Embryonic facial prominence (tissue), 1 donor: ENCODE data around the gene PAFAH1B2.

Experiments used
- DNase-seq: peaks from one replicate; pipeline ENCODE4 v3.0.0-alpha.2; 2016; ENCODE audit errors: extremely low spot score

PAFAH1B2 gene

DNA sequence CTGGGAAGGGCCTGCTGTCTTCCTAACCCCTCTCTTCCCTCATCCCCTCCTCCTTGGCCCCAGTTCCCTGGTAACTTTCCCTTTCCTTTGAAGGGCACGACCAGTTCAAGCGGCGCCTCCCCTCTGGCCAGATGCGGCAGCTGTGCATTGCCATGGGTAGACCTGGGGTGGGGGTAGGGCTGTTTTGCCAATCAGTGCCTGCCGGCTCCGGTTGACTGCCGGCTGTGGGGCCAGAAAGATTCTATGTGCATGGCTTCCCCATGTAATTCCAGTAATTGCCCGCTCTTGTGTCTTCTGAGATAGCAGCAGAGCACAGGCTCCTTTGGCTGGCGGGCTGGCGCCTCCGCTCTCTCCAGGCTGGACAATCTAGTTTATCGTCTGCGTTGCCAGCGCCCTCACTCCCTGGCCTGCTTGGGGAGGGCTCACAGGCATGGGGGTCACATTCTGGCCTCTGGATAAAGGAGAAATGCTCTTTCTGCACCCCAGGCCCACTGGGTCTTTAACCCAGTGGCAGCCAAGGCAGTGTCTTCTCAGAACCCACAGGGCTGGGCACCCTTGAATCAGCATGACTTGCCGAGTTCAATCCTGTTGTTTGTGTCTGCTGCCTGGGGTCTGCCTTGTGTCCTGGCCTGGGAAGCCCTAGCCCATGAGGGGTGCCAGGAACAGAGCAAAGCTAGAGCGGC, 43.9 kb downstream of the PAFAH1B2 start:
- DNase-seq = no peak

DNA sequence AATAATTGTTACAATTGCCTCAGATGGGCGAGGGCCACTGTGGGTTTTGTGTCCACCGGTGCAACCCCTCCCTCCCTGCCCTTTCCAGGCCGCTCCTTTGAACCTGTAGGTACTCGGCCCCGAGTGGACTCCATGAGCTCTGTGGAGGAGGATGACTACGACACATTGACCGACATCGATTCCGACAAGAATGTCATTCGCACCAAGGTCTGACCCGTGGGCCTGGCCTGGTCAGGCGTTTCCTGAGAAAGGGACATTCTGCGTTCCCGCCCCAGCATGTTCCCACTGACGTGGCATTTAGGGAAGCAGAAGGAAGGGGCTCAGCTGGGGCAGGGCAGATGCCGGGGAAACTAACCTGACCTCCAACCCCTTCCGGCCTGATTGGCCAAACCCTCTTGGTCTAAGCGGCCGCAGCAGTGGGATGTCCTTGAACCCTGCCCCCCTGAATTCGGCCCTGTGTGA, 44.6 kb downstream of the PAFAH1B2 start:
- no peak for DNase-seq

DNA sequence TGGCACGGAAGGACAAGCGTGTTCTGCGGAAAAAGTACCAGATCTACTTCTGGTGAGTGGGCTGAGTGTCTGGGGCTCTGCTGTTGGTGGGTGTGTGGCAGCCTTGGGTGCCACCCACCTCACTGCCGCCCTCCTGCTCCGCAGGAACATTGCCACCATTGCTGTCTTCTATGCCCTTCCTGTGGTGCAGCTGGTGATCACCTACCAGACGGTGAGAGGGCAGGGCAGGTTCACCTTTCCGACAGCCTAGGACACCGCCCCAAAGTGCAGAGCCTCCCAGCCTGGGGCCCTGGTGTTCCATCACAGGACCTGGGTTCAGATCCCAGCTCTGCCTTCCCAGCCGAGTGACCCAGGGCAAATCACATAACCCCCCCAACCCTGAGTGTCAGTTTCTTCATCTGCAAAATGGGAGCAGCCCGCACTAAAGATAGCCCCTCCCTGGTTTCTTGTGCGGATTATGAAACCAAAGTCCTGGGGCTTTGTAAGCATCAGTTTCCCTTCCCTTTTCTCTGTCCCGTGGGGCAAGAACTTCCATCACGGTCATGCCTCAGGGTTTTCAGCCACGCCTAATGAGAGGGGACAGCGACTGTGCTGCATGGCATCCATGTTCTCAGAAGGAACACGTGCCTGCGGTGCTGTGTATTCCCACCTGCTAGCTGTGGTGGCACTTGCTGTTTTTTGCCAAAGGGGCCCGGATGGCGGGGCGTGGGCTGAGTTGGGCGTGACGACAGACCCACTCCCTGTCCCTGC, 45.3 kb downstream of the PAFAH1B2 start:
- DNase-seq = no peak

DNA sequence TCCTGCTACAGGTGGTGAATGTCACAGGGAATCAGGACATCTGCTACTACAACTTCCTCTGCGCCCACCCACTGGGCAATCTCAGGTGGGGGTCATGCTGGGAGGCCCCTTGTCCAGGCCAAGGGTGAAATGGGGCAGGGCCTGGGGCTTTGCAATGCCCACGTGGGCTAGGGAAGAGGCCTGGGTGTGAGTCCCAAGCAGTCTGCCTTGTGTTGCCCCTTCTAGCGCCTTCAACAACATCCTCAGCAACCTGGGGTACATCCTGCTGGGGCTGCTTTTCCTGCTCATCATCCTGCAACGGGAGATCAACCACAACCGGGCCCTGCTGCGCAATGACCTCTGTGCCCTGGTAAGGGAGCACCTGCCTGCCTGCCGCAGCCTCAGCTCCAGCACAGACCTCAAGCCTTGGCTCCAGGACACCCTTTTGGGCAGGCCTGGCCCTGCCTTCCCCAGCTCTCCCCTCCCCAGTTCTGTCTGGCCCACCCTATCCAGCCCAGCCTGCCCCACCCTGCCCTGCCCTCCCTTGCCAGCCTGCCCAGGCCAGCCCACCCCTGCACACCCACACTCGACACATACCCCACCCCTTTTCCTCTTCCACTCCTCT, 46.0 kb downstream of the PAFAH1B2 start:
- DNase-seq = no peak

DNA sequence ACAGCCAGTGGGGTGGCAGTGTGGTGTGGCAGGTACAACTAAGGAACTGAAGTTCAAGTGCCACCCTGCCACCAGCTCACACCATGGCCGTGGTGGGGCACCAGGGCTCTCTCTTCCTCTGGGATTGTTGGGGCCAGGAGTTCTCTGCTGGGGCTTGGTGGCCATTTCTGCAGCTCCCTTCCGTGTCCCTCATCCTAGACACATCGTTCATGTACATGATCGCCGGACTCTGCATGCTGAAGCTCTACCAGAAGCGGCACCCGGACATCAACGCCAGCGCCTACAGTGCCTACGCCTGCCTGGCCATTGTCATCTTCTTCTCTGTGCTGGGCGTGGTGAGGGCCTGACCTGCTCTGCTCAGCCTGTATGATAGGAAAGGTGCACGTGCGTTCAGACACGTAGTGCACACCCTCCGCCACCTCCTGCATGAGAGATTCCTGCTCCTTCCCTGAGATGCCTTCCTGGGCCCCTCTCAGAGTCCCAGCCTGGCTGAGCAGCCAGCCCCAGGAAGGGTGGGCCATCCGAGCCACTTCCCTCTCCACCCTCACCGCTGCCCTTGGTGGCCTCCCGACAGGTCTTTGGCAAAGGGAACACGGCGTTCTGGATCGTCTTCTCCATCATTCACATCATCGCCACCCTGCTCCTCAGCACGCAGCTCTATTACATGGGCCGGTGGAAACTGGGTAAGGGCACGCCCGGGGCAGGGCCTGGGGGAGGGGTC, 47.8 kb downstream of the PAFAH1B2 start:
- no peak for DNase-seq

DNA sequence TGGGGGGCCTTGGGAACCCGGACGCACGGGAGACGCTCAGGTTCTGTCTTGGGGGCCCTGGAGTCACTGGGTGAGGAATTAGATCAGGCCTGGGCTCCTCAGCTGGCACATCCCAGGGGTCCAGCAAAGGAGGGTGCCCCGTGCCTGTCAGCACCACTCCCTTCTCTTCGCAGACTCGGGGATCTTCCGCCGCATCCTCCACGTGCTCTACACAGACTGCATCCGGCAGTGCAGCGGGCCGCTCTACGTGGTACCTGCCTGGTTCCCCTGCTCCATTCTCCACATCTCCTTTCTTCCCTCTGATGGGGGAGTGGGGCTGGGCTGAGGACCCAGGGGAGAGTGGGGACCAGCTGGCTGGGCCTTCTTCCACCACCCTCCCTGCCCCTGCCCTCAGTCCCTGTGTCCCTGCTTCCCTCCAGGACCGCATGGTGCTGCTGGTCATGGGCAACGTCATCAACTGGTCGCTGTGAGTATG, 48.4 kb downstream of the PAFAH1B2 start:
- no peak for DNase-seq

DNA sequence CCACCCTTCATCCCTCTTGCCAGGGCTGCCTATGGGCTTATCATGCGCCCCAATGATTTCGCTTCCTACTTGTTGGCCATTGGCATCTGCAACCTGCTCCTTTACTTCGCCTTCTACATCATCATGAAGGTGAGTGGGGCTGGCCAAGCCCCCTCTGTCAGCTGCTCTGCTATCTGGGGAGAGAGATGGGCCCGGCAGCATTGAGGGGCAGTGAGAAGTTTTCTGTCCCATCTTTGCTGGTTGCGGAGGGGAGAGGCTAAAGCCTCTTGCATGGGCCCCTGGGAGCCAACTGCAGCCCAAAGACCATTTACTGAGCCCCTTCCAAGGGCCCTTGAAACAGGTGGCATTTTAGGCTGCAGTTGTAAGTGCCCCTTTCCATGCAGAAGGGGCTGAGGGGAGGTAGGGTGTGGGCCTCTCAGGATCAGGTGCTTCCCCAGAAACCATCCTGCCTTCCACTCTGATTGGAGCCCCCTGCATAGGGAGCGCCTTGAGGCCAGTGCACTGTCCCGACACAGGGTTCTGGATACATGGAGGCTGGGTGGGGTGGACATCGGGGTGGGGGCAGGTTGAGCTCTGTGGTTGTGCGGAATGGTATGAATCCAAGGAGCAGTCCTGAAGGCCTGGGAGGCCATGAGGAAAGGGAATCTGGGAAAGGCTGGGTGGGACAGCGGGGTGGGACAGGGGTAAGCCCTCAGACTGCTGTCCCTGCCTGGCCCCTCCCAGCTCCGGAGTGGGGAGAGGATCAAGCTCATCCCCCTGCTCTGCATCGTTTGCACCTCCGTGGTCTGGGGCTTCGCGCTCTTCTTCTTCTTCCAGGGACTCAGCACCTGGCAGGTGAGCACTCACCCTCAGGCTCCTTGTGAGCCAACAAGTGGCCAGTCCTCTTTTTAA, 49.3 kb downstream of the PAFAH1B2 start:
- DNase-seq = no peak

DNA sequence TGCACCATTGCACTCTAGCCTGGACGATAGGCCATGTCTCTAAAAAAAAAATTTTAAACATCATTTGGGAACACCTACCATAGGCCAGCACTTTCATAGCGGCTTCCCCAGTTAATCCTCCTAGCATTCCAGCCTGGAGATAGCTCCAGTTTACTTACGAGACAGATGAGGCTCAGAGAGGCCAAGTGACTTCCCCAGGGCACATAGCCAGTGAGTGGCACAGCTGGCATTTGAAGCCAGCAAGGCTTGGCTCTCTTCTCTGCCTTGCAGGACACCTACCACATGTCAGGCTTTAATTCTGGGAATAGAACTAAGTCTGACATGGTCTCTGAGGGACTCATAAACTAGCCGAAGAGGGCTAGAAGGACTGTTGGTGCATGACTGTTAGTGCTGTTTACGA, 50.2 kb downstream of the PAFAH1B2 start:
- DNase-seq = no peak

DNA sequence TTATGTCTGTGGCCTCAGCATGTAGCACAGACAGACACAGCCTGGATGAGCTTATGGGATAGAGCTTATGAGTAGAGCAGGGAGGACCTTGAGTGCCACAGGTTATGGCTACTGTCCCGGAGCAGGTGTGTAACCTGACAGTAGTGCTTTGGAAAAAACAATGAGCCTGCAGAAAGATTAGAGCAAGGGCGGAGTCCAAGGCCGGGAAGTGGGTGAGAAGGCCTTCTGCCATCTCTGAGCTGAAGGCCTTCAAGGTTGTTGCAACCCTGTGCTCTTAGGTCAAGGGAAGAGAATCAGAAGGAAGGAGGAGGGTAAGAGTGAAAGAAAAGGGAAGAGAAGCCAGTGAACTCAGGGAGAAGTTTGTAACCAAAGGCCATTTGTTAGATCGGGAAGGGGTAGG, 51.2 kb downstream of the PAFAH1B2 start:
- DNase-seq = no peak

DNA sequence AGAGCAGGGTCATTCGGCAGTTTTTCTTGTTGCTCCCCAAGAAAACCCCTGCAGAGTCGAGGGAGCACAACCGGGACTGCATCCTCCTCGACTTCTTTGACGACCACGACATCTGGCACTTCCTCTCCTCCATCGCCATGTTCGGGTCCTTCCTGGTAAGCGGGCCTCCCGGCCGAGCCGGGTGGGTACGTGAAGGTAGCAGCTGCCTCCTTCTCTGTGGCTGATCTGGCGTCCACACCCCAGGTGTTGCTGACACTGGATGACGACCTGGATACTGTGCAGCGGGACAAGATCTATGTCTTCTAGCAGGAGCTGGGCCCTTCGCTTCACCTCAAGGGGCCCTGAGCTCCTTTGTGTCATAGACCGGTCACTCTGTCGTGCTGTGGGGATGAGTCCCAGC, 51.7 kb downstream of the PAFAH1B2 start:
- DNase-seq = no peak

DNA sequence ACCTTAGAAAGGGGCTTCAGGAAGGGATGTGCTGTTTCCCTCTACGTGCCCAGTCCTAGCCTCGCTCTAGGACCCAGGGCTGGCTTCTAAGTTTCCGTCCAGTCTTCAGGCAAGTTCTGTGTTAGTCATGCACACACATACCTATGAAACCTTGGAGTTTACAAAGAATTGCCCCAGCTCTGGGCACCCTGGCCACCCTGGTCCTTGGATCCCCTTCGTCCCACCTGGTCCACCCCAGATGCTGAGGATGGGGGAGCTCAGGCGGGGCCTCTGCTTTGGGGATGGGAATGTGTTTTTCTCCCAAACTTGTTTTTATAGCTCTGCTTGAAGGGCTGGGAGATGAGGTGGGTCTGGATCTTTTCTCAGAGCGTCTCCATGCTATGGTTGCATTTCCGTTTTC, 52.9 kb downstream of the PAFAH1B2 start:
- DNase-seq = no peak

DNA sequence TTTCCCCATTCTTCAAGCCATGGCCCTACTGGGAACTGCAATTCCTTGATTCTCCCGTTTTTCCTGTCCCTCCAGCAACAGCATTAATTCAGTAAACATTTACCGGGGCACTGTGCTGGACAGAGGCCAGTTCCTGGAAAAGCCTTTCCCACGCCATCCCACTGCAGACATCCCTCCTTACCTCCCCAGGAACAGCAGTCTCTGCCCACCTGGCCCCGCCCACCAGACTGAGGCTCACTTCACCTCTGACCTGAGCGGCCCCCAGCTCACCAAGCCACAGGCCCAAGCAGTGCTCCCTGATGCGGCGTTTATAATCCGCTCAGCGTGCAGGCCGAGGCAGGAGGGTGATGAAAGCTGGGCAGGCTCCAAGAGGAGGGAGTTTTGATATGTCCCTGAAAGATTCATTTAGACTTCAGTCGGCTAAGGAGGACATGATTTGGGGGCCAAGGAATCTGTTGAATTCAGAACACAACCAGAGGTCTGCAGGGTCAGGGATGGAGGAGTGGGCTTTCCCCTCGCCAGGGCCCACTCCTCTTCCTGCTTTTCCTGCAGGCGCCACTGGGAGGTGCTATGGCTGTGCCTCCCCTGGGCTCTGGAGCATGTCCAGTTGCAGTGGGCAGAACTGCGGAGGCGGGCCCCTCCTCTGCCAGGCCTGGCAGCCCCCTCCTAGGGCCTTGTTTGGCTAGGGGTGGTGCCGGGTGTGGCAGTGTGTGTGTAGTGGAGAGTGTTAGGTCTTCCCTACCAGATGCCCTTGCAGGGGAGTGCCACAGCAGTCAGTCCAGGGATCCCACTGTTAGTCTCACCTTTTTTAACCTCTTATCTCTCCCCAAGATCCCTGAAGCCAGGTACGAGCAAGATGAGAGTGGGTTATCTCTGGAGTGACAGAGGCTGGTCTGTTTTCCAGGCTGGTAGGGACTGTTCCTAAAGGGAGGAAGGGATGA, 53.7 kb downstream of the PAFAH1B2 start:
- no peak for DNase-seq

DNA sequence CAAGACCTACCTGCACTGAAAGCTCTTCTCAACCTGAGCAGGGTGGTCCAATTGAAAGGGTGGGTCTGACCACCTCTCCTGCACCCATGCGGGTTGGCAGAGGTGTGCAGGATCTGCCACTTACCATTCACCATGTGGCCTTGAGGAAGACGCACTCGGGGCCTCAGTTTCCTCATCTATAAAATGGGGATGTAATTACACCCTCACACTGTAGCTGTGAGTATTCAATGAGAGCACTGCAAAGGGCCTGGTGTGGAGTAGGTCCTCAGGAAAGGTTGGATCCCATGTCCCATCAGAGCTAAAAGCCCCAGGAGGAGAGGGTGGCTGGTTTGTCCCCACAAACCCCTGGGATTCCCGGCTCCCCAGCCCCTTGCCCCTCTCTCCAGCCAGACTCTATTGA, 54.5 kb downstream of the PAFAH1B2 start:
- no peak for DNase-seq

DNA sequence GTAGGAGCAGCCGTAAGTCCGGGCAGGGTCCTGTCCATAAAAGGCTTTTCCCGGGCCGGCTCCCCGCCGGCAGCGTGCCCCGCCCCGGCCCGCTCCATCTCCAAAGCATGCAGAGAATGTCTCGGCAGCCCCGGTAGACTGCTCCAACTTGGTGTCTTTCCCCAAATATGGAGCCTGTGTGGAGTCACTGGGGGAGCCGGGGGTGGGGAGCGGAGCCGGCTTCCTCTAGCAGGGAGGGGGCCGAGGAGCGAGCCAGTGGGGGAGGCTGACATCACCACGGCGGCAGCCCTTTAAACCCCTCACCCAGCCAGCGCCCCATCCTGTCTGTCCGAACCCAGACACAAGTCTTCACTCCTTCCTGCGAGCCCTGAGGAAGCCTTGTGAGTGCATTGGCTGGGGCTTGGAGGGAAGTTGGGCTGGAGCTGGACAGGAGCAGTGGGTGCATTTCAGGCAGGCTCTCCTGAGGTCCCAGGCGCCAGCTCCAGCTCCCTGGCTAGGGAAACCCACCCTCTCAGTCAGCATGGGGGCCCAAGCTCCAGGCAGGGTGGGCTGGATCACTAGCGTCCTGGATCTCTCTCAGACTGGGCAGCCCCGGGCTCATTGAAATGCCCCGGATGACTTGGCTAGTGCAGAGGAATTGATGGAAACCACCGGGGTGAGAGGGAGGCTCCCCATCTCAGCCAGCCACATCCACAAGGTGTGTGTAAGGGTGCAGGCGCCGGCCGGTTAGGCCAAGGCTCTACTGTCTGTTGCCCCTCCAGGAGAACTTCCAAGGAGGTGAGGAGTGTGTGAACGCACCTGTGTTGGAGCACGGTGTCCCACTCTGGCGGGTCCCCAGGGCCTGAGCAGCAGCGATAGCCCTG, 55.2 kb downstream of the PAFAH1B2 start, which contains the start of gene TAGLN:
TAGLN (plus strand) TSS at position 318 of the 863 bp plus-strand sequence. CDS start 3,644 bp downstream, outside the sequence.
- no peak for DNase-seq

DNA sequence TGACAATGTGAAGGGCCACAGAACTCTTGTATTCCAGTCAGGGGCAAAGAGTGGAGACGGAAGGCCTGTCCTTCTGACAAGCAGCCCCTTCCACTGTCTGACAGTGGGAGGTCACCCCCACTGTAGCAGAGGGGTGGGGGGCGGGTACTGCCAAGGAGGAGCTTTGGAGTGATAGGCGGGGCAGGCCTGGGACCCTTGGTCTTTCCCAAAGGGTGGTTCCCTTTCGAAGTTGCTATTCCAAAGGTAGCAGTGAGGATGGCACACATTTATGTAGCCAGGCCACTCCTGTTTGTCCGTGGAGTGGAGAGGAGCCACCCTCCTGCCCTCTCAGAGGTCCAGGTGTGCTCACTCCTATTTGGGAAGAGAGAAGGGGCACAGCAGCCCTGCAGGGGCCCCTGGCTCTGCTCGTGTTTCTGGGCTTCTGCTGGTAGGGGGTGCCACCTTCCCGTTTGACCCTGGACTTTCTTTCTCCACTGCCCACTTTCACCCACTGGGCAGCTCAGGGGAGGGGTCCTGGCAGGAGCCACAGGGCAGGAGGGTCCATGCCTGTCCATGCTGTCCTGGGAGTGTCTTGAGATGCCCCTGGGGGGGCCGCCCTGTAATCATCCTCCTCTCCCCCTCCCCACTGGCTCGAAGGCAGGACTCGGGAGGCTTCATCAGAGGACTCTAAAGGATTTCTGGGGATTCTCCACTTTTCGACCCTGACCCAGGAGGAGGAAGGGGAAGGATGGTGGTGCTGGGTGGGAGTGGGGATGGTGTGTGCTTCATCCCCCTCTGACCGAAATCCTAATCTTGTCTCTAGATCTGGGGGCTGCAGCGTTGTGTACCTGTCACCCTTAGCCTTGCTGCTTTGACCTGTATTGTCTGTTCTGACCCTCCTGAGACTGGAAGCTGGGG, 56.1 kb downstream of the PAFAH1B2 start:
- DNase-seq = no peak

DNA sequence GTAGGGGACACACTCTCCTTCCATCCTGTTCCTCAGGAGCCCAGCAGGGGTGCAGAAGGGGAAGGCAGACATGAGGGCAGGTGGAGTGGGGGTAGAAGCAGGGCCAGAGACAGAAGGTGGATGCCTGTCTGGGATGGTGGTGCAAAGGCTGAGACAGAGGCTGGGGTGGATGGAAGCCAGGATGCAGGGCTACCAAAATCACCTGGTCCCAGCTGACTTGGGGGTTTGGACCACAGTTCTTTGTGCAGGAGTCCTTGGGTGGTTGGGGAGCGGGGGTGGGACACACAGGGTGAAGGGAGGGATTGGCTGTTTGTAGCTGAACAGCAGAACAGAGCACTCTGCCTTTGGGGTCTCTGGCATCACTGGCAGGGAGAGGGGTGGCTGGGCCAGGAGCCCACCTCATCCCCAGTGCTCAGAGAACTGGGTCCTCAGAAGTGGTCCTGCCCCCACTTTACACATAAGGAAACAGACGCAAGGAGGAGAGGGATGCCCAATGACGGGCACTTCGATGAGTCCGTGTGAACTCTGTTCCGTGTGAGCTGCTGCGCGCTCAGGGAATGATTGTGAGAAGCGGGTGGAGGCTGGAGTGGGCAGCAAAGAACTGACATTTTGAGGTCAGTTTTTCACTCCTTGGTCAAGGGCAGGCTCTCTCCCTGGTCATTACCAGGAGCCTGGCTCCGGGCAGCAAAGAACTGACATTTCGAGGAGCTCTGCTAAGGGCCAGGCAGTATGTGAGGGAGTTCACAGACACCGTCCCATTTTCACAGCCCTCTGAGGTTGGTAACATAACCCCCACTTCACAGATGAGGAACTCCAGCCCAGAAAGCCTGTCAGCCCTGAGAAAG, 56.9 kb downstream of the PAFAH1B2 start:
- DNase-seq = no peak
